Hippocampal formation (tissue), 2 donors: ENCODE measurements around the gene MB.
"Not testable (repeated sequence)": the region's sequence is repeated elsewhere in the genome, so short reads cannot be mapped to it uniquely, and the experiment has no call there.

ENCODE experiments used
- DNase-seq, 2 donors: peaks; one replicate each; lab custom pipeline; 2025; lab: John Stamatoyannopoulos, UW

MB gene

DNA sequence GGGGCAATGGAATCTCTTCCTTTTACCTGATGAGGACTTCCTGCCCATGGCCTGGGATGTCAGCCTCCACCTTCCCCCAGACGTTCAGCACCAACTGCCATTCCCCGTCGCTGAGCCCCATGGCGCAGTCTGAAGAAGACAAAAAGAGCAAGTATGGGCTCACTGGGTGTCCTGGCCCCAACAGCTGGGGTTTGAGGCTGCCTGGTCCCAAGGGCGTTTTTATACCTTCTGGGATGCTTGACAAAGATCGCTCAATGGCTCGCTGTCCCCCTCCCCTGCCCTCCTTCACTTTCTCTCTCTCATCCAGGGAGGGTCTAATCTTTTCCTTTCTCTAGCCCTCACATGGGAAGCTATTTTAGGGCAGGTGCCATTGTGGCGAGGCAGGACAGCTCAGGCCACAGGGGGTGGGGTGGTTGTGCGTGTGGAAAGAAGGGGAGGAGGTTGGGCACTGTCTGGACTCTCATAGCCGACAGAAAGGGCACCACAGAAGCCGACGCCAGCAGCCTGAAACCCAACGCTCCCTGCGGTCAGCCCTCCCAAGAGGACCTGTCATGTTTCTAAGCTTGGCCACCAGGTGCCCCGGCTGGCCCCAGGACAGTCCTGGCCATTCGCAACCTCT is at the start of gene MB:
Gene MB (minus strand): TSS at position 193 of the 619 bp plus-strand sequence. CDS start 72 bp downstream, at position 121.
- no peak for DNase-seq

DNA sequence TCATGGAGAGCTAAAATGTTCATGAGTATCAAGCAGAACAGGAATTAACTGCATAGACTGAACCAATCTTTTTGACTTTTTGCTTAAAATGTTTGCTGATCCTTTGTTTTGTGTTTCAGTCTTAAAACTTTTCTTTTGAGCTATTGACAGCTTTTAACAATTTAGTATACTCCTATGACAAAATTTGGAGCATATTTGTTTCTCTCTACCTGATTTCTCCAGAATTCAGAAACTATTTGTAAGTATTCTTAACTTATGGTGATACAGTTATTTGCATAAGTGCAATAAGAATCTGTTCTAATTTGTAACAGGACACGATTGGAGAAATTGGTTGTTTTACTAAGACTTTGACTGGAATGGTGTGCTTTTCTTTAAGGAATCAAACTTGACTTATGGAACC is 49.6 kb upstream of the MB start:
- not testable (repeated sequence) for DNase-seq

DNA sequence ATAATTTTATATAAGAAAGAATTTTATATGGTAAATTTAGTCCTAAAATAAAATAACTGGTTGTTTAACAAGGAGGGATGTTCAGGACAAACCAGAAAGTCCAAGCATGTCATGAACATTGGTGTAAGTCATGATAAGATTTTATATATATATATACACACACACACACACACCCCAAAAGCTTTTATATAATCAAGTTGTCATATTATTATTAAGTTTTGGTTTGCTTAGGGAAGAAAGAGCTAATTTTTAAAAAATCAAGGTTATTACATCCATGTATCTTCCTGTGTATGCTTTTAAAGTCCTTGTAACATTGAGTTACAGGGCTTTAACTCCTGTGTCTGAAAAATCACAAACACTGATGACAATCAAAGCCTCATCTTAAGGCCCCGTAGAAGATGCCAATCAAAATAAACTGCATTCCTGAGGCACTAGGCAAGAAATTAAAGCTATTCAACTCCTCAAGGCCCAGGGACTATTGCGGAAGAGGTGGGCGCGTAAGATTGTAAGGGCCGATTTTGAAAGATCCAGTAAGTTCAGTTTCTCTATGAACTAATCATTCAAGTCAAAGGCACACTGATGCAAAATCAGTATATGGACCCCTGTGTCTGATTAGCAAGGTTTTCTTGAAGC is 47.9 kb upstream of the MB start:
- DNase-seq, result no peak

DNA sequence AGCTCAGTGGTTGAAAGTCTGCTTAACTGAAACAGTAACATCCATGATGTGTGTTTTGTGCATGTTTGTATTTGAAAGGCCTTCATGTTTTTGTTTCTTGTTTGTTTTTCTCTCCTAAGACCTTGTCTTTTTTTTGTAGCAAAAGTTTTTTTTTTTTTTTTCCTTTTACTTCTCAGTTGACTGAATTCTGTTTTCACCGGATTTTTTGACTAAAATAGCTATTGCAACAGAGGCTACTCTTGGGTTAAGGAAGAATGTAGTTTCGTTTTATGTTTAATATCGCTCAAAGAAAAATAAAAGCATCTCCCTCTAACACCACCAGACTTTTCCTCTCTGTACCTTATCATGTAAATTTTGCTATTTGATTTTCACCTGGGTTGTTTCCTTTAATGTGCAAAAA is 46.2 kb upstream of the MB start:
- no peak for DNase-seq

DNA sequence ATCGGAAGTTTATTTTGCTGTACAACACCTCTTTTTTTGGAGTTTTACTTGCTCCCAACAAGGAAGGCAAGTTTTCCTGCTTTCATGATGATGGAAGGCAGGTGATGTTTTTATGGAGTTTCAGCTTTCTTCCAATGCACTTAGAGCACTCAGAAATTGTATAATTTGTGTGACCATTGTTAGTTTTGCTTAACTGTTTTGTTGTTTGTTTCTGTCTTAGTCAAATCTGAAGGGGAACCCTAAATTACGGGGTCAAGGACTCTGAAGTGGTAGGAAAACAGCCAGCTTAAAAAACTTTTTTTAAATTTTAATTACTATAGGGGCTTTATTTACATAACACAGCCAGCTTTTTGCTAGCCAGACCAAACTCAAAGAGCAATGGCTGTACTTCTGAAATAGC is 45.8 kb upstream of the MB start:
- no peak for DNase-seq

DNA sequence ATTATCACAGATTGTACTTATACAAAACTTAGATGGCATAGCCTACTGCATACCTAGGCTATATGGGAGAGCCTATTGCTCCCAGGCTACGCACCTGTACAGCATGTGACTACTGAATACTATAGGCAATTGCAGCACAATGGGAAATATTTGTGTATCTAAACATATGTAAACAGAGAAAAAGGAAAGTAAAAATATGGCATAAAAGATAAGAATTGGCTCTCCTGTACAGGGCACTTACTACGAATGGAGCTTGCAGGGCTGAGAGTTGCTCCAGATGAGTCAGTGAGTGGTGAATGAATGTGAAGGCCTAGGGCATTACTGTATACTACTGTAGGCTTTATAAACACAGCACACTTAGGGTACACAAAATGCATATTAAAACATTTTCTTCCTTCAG is 44.3 kb upstream of the MB start:
- DNase-seq, result no peak

DNA sequence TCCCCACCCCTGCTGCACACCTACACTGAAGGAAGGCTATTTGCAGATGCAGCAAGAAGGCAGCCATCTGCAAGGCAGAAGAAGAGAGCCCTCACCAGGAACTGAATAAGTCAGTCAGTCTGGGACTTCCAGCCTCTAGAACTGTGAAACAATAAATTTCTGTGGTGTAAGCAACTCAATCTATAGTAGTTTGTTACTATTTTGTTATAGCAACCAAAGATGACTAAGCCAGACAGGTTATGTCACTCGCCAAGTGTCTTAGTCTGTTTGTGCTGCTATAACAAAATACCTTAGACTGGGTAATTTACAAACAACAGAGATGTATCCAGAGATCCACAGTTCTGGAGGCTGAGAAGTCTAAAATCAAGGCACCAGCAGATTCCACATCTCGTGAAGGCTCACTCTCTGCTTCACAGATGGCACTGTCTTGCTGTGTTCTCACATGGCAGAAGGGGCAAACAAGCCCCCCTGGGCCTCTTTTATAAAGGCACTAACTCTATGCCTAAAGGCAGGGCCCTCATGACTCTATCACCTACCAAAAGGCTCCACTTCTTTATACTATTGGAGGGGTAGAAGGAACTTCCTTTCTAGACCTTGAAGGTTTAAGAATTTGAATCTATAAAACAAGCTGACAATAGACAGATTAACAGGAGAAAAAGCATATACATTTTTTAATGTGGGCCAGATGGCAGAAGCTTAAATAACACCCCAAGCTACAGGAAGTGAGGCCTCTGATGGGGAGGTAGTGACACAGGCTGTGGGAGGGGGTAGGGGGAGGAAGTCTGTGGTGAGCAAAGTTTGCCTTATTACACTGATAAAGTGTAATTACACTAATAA is 43.4 kb upstream of the MB start:
- DNase-seq, result no peak

DNA sequence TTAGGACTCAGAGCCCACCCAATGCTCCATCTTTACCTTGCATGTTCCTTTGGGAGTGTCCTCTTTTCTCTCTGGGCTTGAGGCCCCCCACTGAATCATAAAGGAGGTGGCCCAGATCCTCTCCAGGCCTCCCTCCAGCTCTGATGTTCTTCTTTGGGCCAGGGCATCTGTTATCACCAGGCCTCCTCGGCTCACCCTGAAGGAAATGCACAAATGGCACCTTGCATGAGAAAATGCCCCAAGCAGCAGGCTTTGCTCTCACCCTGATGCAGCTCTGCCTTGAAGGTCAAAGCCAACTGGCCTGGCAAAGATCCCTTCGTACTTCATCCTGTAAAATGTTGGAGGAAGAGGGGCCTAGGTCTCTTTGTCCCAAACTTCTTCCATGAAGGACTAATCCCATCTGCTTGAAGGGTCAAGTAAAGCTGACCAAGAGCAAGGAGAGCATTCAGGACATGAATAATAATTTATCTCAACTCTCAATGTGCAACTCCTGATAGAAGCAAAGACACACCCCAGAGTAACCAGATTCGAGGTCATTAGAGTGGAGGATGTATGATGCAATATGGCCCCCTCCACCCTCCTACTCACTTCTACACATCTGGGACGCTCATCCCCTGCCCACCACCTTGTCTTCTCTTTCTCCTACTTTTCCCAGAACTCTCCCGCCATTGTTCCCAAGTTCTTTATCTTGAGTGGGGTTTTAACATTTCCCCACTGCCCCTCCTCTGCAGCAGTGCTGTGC is 40.6 kb upstream of the MB start:
- no peak for DNase-seq

DNA sequence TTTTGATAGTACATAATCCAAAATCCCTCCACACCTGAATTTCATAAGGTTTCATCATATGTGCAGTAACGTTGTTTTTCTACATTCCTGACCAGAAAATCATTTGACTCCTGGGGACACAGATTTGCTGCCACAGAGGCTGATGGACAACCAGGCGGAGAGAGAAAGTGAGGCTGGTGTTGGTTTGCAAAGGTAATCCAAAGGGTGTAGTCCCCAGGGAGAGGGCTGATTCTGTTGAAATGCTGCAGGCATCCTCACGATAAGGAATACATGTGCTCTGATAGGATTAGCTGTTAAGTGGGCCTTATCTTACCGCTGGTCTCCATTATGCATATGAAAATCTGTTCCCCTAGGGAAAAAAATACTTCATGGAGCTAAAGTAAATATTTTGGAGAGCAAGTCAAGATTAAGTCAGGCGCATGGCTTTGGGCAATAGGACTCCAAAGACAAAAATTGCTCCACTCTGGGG is 39.2 kb upstream of the MB start:
- no peak for DNase-seq

DNA sequence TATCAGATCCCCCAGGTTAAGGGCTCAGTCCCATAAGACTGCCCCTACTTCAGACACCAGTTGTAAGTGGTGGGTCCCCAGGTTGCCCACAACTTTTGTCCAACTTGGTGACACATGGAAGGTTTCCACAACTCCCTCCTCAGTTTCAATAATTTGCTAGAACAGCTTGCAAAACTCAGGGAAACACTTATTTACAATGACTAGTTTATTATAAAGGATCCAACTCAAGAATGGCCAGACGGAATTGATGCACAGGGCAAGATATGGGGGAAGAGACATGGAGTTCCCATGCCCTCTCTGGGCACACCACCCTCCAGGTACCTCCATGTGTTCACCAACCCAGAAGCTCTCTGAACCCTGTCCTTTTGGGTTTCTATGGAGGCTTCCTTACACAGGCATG is 36.7 kb upstream of the MB start:
- no peak for DNase-seq

DNA sequence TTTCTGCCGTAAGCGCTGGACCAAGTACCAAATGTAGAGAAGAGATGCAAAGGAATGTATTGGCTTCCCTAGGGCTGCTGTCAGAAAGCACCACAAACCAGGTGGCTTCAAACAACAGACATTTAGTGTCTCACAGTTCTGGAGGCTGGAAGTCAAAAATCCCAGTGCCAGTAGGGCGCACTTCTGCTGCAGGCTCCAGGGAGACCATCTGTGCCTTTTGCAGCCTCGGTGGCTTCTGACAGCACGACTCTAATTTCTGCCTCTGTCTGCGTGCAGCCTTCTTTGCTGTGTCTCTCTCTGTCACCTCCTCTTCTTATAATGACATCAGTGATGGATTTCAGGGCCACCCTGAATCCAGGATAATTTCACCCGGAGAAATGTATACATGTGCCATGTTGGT is 34.0 kb upstream of the MB start:
- DNase-seq, result no peak

DNA sequence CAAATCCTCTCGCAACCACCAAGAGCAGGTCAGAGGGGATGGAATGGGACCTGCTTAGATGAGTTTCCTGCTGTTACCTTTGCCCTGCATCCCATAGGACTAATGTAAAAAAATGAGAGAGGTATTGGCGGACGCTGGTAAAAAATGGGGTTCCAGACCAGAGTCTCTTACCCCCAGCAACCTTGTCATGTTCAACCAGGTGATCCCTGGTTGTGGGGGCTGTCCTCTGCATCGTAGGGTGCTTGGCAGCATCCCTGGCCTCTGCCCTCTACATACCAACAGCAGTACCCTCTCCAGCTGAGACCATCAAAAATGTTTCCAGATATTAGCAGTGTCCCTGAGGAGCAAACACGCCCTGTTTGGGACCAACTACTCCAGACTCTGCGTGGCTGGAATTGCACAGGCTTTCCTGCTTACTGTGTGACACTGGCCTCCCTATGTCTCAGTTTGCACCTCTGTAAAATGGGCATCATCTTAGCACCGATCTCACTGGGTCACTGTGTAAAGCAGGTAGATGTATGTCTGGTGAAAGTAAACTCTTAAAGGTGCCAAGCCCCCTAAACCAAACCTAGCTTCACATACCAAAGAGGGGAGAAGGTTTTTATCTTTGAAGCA is 32.6 kb upstream of the MB start:
- DNase-seq, result no peak

DNA sequence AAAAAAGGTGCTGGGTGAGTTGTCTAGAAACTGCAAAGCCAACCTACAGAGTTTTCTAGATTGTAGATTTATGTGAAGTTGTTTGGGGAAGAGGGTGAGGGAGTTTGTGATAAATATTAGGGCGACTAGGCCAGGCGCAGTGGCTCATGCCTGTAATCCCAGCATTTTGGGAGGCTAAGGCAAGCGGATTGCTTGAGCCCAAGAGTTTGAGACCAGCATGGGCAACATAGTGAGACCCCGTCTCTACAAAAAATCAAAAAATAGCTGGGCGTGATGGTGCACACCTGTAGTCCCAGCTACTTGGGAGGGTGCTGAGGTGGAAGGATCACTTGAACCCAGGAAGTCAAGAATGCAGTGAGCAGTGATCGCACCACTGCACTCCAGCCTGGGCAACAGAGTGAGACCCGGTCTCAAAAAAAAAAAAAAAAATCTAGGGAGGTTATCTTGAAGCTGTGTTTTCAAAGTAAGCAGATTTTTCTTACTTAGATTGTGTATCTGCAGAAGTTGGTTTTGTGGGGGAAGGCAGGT is 32.0 kb upstream of the MB start:
- DNase-seq, result no peak

DNA sequence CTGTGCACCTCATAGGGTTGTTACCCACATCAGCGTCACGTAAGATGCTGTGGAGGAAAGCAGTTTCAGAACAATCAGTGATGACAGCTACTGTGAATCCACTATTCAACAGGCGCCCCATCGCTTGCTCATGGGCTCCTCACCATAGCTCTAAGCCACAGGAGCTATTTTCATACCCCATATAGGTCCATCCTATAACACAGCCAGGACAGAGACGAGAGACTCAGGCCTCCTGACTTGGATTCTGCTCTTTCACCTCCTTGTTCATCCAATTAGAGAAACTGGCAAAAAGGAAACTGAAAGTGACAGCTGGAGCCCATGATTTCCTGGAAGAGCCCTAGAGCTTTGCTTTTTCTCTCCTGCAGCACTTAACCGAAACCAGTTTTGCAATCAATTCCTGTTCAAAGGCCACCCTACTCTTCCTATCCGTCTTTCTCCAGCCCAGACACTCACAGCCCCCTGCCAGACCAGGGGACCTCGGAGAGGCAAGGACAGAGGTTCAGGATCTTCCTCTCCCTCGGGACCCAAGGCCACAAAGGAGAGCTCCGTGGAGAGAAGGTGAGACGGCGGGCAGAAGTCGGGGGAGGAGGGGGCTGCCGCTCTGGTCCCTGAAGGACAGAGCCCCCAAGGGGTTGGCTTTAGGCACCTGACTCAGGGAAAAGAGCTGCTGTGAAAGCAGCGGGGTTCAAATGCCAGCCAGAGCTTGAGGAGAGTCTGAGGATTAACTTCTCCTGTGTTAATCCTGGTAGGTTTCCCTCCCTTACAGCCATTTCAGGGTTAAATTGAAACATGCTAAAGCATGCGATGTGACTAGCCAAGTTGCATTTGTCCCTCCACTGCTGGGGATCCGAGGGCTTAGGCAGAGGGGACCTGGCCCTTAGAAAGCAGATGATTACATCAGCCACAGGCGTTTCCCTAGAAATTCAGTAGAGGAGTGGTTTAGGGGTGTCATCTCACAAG is 31.2 kb upstream of the MB start, which contains the start of gene APOL6:
Gene APOL6 (plus strand): TSS at position 381 of the 960 bp plus-strand sequence. CDS start 7,980 bp downstream, outside the sequence.
- DNase-seq, result peak in 1 of 2 donors; percentile 30

DNA sequence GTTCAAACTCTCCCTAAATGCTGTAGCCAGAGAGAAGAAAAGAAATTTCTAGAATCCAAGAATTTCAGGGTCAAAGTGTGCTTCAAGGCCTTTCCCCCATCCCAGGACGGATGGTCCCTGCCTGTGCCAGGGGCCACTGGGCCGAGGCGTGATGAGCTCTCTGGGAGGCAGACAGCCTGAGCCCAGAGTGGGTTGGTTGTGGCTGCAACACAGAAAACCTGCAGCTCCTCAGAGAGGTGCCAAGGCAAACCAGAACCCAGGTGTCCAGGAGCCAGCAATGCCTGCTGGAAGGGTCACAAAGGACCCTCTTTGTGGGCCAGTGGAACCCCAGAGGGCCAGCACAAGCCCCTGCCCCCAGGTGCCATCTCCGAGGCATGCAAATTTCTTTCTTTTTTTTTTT is 28.5 kb upstream of the MB start:
- DNase-seq, result no peak

DNA sequence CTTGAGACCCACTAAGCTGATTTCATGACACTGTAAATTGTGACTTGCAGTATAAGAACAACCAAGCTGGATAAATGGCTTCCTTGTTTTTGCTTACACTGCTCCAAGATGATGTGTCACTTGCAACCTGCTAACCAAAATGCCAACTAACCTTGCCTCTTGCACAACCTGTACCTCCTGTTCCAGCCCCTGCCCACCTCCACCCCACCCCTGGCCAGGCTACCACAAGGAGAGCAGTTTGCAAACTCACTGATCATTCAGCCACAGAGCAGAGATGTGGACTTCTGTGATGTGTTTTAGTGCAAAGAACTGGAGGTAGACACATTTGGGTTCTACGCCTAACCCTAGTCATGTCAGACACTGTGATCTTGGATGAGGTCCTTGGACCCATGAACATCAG is 26.9 kb upstream of the MB start:
- no peak for DNase-seq

DNA sequence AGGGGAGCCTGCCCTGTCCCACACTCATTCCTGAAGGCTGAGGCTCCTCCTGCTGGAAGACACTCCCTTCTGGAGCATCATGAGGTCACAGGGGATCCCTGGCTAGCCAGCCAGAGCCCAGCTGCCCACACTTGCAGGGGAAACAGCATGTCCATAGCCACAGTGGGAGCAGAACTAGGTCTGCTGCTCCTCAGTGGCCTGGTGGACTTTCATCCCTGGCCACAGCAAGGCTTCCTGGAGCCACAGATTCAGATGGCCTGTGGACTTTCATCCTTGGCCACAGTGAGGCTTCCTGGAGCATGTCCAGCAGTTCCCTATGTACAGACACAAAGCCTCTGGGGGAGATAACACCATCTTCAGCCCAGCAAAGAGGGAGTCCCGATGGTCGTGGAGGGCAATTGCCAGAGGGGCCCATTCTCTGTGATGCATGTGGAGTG is 25.2 kb upstream of the MB start:
- no peak for DNase-seq

DNA sequence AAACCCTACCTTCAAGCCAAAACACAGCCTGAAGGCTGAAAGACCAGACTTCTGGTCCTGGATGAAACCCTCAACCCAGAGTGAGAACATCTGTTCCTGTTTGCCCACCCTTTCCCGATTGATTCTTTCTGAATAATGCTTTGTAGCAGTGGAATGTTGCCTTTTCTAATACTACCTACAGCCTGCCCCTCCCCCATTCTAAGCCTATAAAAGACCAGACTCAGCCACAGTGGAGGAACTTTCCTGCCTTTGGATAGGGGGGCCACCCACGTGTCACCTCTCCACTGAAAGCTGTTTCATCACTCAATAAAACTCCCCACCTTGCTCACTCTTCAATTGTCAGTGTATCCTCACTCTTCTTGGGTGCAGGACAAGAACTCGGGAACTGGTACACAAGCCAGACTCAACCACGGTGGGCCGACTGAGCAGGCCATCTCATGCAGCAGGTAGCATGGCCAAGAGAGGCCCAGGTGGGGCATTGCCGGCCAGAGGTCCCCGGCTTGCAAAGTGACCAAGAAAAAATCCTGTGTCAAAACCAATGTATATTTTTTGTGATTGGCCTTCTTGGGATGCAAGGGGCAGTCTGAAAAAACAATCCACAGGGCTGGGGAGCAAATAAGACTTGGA is 24.5 kb upstream of the MB start:
- DNase-seq, result no peak

DNA sequence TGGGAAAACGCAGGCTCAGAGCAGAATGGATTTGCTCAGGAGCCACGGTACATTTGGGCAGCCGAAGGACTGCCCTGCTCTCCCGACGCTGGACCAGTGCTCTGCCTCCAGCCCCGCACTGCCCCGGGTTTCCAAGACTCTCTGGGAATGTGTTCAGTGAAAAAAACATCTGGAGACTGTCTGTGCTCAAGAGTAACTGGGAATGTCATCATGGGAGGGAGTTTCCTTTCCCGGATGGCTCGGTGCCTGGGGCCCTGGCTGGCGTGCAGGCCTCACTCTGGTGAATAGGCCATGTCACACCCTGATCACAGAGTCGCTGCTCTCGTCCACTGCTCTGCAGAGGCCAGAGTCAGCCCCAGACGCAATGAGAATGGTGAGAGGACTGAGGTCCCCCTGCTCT is 21.3 kb upstream of the MB start:
- no peak for DNase-seq

DNA sequence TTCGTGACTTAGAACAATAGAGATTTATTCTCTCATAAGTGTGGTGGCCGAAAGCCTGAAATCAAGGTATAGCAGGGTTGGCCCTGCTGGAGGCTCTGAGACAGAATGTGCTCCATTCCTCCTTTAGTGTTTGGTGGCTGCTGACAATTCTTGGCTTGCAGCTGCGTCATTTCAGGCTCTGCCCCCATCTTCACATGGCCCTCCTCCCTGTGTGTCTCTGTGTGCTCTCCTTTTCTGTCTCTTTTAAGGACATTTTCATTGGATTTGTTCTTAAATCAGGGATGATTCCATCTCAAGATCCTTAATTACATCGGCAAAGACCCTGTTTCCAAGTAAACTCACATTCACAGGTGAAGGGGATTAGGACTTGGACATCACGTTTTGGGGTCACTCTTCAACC is 20.9 kb upstream of the MB start:
- no peak for DNase-seq
